K562 (cell line): ENCODE data around the gene CALM1. TPM values are rescaled to one million over a fixed set of nuclear protein-coding genes. Genes with fewer than 3 reads are reported as not detected.

ENCODE experiments used
- ARID4B ChIP-seq: sonication (generic); formaldehyde crosslinking; IDR thresholded peaks from 2 replicates; pipeline ENCODE4 v1.8.0; 2022; ENCODE audit warnings: mild to moderate bottlenecking, missing genetic modification reagents
- BRD9 ChIP-seq: fragments of 450-650 bp; IDR thresholded peaks from 2 replicates; pipeline ENCODE4 v1.6.1; 2018; ENCODE audit warnings: low read depth; ENCODE audit not compliant: partially characterized antibody
- GTF3C2 ChIP-seq: IDR thresholded peaks from 3 replicates; pipeline ENCODE4 v1.6.1; 2011; ENCODE audit warnings: borderline replicate concordance, mild to moderate bottlenecking, moderate library complexity; ENCODE audit not compliant: insufficient read length; ENCODE audit errors: extremely low read depth
- HNRNPK ChIP-seq: fragments of 200-400 bp; formaldehyde crosslinking; IDR thresholded peaks from one replicate; pipeline ENCODE4 v1.6.1; 2018; ENCODE audit warnings: mild to moderate bottlenecking, low read depth, low read length; ENCODE audit not compliant: poor library complexity, severe bottlenecking
- MTF1 ChIP-seq: fragments of 250-450 bp; sonication (Bioruptor Pico); IDR thresholded peaks from 2 replicates; pipeline ENCODE4 v1.9.0; 2021; ENCODE audit warnings: moderate library complexity, mild to moderate bottlenecking, inconsistent platforms, borderline replicate concordance
- ZBTB7A ChIP-seq: IDR thresholded peaks from 2 replicates; pipeline ENCODE4 v1.6.1; 2011; ENCODE audit warnings: low read depth, mild to moderate bottlenecking, low read length, moderate library complexity, borderline replicate concordance; ENCODE audit not compliant: control insufficient read depth
- polyA plus RNA-seq, 8 experiments: library from polyadenylated mRNA; depleted of rRNA in 4 of 8; stranded (reverse) in 5 of 8; unstranded in 3 of 8; fragments of >200 nt; fragmentation: Nextera tagmentation in 2 of 8; fragmentation: Illumina TruSeq in 1 of 8; extraction: Ambion mirVana in 2 of 8; extraction: Trizol in 1 of 8; gene quantifications; 2 replicates each; pipeline versions ENCODE4 v1.2.1 to v1.2.3, GENCODE V29; 2011 to 2014; ENCODE audit warnings: inconsistent platforms in 1 of 8, missing spikeins in 1 of 8
- total RNA-seq, 7 experiments: library from RNA; depleted of rRNA in 6 of 7; stranded (reverse); fragments of >200 nt in 6 of 7; fragmentation: Illumina TruSeq in 2 of 7; extraction: Trizol in 2 of 7; gene quantifications; 2 replicates each; pipeline versions ENCODE4 v1.2.1 to v1.2.3, GENCODE V29; 2011 to 2021; ENCODE audit warnings: low replicate concordance in 1 of 7

The CALM1 gene
- total and polyA plus RNA-seq, 9 of the 15 experiments (the other 6 are each of a cell fraction or from before 2014, with no cell fraction given) = 48.0 to 269 (median 158) TPM

- TF ChIP-seq GTF3C2 = no peak
- TF ChIP-seq MTF1 (CRISPR knock-in tag) = no peak
- no peak for TF ChIP-seq BRD9
- 0 out of 2 replicates have a peak, but pooled peaks have one; percentile 38 for TF ChIP-seq ARID4B
- TF ChIP-seq ZBTB7A = peak; percentile 42; the same call in 1 of the 2 replicates
- peak; percentile 50 for TF ChIP-seq HNRNPK
Measured at GRCh38 chr14:90397425-90398314, 841 bp downstream of the CALM1 start (continued).
